ENCODE results near the gene ARVCF.

The ARVCF gene

DNA sequence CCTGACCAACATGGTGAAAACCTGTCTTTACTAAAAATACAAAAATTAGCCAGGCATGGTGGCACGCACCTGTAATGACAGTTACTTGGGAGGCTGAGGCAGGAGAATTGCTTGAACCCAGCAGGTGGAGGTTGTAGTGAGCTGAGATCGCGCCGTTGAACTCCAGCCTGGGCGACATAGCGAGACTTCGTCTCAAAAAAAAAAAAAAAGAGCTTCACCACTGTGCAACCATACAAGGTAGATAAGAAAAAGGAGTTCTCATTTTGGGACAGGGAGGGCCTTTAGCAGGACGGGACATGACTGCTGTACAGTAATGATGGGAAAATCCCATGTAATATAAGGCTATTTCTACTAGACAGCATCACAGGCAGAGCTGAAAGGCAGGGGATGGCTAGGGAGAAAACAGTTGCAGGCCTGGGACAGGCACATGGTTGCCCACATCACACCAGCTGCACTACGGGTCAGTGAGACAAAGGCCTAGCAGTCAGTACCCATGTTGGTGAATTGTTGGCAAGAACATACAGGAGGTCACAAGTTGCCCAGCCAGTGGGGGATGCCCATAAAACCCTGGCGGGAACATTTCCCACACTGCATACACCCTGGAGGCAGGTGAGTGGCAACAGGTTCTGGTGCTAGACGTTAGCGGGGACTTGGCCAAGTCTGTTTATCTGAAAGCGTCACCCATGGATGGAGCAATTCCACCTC lies 9.7 kb upstream of the ARVCF start:
- Histone ChIP-seq H3K4me1 (ENCODE audit: control insufficient read depth in 2 of 2, insufficient read depth in 1 of 2, low read depth in 1 of 2, low read length in 2 of 2) (peaks cover 5 to 9% of the 10 kb centered on the region in 2 donors), H3K18ac (ENCODE audit: low read length) (no peak overlapping the region), H2AFZ (ENCODE audit: low read length) (no peak overlapping the region), H3K79me1 (ENCODE audit: low read depth, low read length) (peaks cover under 1% of the 10 kb centered on the region), H3K14ac (ENCODE audit: low read length) (no peak overlapping the region), H4K91ac (ENCODE audit: low read depth, low read length, poor library complexity) (no peak overlapping the region), H3K23ac (ENCODE audit: low read depth, low read length, poor library complexity) (peak overlapping the region; percentile 65), H4K8ac (ENCODE audit: low read depth, low read length) (no peak overlapping the region), H3K4me2 (ENCODE audit: insufficient read depth, low read length, poor library complexity, severe bottlenecking) (no peak overlapping the region), H3K4me3 (ENCODE audit: low read length in 2 of 2) (no peak overlapping the region), H2BK12ac (ENCODE audit: low read length) (no peak overlapping the region), H3K9me3 (replicated peaks in 1 of 2; ENCODE audit: control insufficient read depth in 2 of 2, insufficient read depth in 1 of 2, low read depth in 1 of 2, low read length in 2 of 2) (no peaks in the 10 kb centered on the region), H2AK5ac (ENCODE audit: low read depth, low read length) (no peak overlapping the region), H3K27ac (replicated peaks; ENCODE audit: low read length) (no peak overlapping the region), H2BK15ac (ENCODE audit: low read length) (no peak overlapping the region), H3K27me3 (ENCODE audit: control insufficient read depth in 3 of 3, insufficient read depth in 3 of 3, low read depth in 1 of 3, low read length in 3 of 3) (peaks cover 0 to 2% (median 0%) of the 10 kb centered on the region in 3 experiments), H3K36me3 (replicated peaks in 1 of 2; ENCODE audit: control insufficient read depth in 2 of 2, insufficient read depth in 2 of 2, low read length in 2 of 2) (no peaks in the 10 kb centered on the region), H2BK120ac (ENCODE audit: low read depth, low read length) (no peak overlapping the region), H2BK5ac (ENCODE audit: low read length) (no peak overlapping the region), H3K4ac (ENCODE audit: low read length) (no peak overlapping the region), H3K9ac (ENCODE audit: low read depth, low read length, poor library complexity) (no peak overlapping the region)
- no CpG with 5 or more reads among the region's 13 CpGs for WGBS, 2 donors (ENCODE audit: extremely low coverage in 2 of 2, insufficient read length in 2 of 2, insufficient replicate concordance in 1 of 2)
- DNase-seq (ENCODE audit: low spot score): no peak

DNA sequence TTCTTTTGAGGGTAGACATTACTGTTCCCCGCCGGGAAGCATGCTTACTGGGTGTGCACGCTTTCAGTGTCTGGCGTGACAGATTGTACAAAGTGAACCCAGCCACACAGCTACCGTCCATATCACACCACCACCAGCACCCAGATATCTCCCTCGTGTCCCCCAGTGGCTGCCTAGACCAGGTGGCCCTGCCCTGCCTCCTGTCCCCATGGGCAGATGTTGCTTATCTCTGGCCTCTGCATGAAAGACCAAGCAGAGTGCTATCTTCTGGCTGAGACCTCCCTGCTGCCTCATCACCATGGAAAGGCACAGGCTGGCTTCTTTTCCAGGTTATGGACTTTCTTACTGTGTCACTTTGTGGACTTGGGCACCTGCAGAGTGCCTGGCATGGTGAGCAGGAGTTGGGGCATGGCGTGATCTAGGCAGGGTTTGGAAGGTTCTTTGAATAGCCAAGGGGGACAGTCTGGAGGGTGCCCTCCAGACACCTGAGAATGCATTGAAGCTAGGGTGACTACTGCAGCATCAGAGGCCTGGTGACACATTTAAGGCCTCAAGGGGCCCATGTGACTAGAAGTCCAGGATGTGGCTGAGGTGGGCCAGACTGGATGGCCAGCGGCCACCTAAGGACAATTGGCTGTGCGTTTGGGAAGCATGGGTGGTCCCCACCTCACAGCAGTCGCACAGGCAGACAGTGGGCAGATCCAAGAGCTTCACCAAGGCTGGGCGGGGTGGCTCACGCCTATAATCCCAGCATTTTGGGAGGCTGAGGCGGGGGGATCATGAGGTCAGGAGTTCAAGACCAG lies 9.0 kb upstream of the ARVCF start:
- no peak for DNase-seq (ENCODE audit: low spot score)
- no peak overlapping the region for H3K27ac ChIP-seq (replicated peaks; ENCODE audit: low read length)
- WGBS, 2 donors (ENCODE audit: extremely low coverage in 2 of 2, insufficient read length in 2 of 2, insufficient replicate concordance in 1 of 2): no CpG with 5 or more reads among the region's 13 CpGs

GRCh38 chr22:20024650-20025397 lies 8.2 kb upstream of the ARVCF start:
- DNase-seq (ENCODE audit: low spot score): no peak
- H3K23ac ChIP-seq (ENCODE audit: low read depth, low read length, poor library complexity): peak overlapping the region; percentile 80
- peaks cover 5 to 11% of the 10 kb centered on the region in 2 donors for H3K4me1 ChIP-seq (ENCODE audit: control insufficient read depth in 2 of 2, insufficient read depth in 1 of 2, low read depth in 1 of 2, low read length in 2 of 2)
- H3K36me3 ChIP-seq (replicated peaks in 1 of 2; ENCODE audit: control insufficient read depth in 2 of 2, insufficient read depth in 2 of 2, low read length in 2 of 2): no peaks in the 10 kb centered on the region
- H2BK5ac ChIP-seq (ENCODE audit: low read length): no peak overlapping the region
- no peaks in the 10 kb centered on the region for H3K79me1 ChIP-seq (ENCODE audit: low read depth, low read length)
- H3K9me3 ChIP-seq (replicated peaks in 1 of 2; ENCODE audit: control insufficient read depth in 2 of 2, insufficient read depth in 1 of 2, low read depth in 1 of 2, low read length in 2 of 2): no peaks in the 10 kb centered on the region
- H2AK5ac ChIP-seq (ENCODE audit: low read depth, low read length): no peak overlapping the region
- no peak overlapping the region for H4K8ac ChIP-seq (ENCODE audit: low read depth, low read length)
- no peak overlapping the region for H2BK120ac ChIP-seq (ENCODE audit: low read depth, low read length)
- no peak overlapping the region for H2BK12ac ChIP-seq (ENCODE audit: low read length)
- H3K14ac ChIP-seq (ENCODE audit: low read length): no peak overlapping the region
- H3K27ac ChIP-seq (replicated peaks; ENCODE audit: low read length): no peak overlapping the region
- no peak overlapping the region for H4K91ac ChIP-seq (ENCODE audit: low read depth, low read length, poor library complexity)
- no peak overlapping the region for H3K18ac ChIP-seq (ENCODE audit: low read length)
- peak overlapping the region; percentile 40 for H3K9ac ChIP-seq (ENCODE audit: low read depth, low read length, poor library complexity)
- no CpG with 5 or more reads among the region's 15 CpGs for WGBS, 2 donors (ENCODE audit: extremely low coverage in 2 of 2, insufficient read length in 2 of 2, insufficient replicate concordance in 1 of 2)
- H3K4me2 ChIP-seq (ENCODE audit: insufficient read depth, low read length, poor library complexity, severe bottlenecking): no peak overlapping the region
- no peak overlapping the region for H3K4ac ChIP-seq (ENCODE audit: low read length)
- peaks cover 2 to 5% (median 4%) of the 10 kb centered on the region in 3 experiments for H3K27me3 ChIP-seq (ENCODE audit: control insufficient read depth in 3 of 3, insufficient read depth in 3 of 3, low read depth in 1 of 3, low read length in 3 of 3)
- no peak overlapping the region for H2BK15ac ChIP-seq (ENCODE audit: low read length)
- H2AFZ ChIP-seq (ENCODE audit: low read length): no peak overlapping the region
- no peak overlapping the region for H3K4me3 ChIP-seq (ENCODE audit: low read length in 2 of 2)

More for the DNA sequence above, 9.0 kb upstream of the ARVCF start:
- Histone ChIP-seq H3K18ac (ENCODE audit: low read length) (no peak overlapping the region), H3K4ac (ENCODE audit: low read length) (no peak overlapping the region), H3K9ac (ENCODE audit: low read depth, low read length, poor library complexity) (no peak overlapping the region), H2BK120ac (ENCODE audit: low read depth, low read length) (no peak overlapping the region), H4K8ac (ENCODE audit: low read depth, low read length) (no peak overlapping the region), H2AK5ac (ENCODE audit: low read depth, low read length) (no peak overlapping the region), H2BK5ac (ENCODE audit: low read length) (no peak overlapping the region), H2BK12ac (ENCODE audit: low read length) (no peak overlapping the region), H4K91ac (ENCODE audit: low read depth, low read length, poor library complexity) (no peak overlapping the region), H3K14ac (ENCODE audit: low read length) (no peak overlapping the region), H3K4me3 (ENCODE audit: low read length in 2 of 2) (no peak overlapping the region), H3K36me3 (replicated peaks in 1 of 2; ENCODE audit: control insufficient read depth in 2 of 2, insufficient read depth in 2 of 2, low read length in 2 of 2) (no peaks in the 10 kb centered on the region), H2AFZ (ENCODE audit: low read length) (no peak overlapping the region), H3K4me2 (ENCODE audit: insufficient read depth, low read length, poor library complexity, severe bottlenecking) (no peak overlapping the region), H3K27me3 (ENCODE audit: control insufficient read depth in 3 of 3, insufficient read depth in 3 of 3, low read depth in 1 of 3, low read length in 3 of 3) (peaks cover 0 to 2% (median 0%) of the 10 kb centered on the region in 3 experiments), H3K79me1 (ENCODE audit: low read depth, low read length) (no peaks in the 10 kb centered on the region), H3K23ac (ENCODE audit: low read depth, low read length, poor library complexity) (peak overlapping the region; percentile 62), H3K4me1 (ENCODE audit: control insufficient read depth in 2 of 2, insufficient read depth in 1 of 2, low read depth in 1 of 2, low read length in 2 of 2) (peaks cover 5 to 11% of the 10 kb centered on the region in 2 donors), H3K9me3 (replicated peaks in 1 of 2; ENCODE audit: control insufficient read depth in 2 of 2, insufficient read depth in 1 of 2, low read depth in 1 of 2, low read length in 2 of 2) (no peaks in the 10 kb centered on the region), H2BK15ac (ENCODE audit: low read length) (no peak overlapping the region)

Data from neuronal stem cell (in vitro differentiated cells).